HUDEP-2 (cell line): ENCODE results near the gene RIC3.

ENCODE experiments used
- DNase-seq, 76 experiments: peaks; one replicate each; lab custom pipeline; 2025; ENCODE audit not compliant: unreplicated experiment in 76 of 76; lab: John Stamatoyannopoulos, UW

The RIC3 gene

GRCh38 chr11:8070417-8071115 is 98.3 kb downstream of the RIC3 start:
- peak in 9 of 76 experiments; percentile 9 to 35 (median 23) for DNase-seq

GRCh38 chr11:8069771-8070170 is 99.1 kb downstream of the RIC3 start:
- DNase-seq, result no peak

GRCh38 chr11:8068605-8069221 is 100.1 kb downstream of the RIC3 start:
- DNase-seq, result peak in 58 of 76 experiments; percentile 12 to 75 (median 38)

- DNase-seq, result no peak
Observed at GRCh38 chr11:8067929-8068575, 100.8 kb downstream of the RIC3 start.

GRCh38 chr11:8067567-8067928 is 101.3 kb downstream of the RIC3 start:
- no peak for DNase-seq

GRCh38 chr11:8066911-8067455 is 101.8 kb downstream of the RIC3 start:
- DNase-seq, result no peak

- no peak for DNase-seq
Observed at GRCh38 chr11:8066036-8066910, 102.6 kb downstream of the RIC3 start.

GRCh38 chr11:8065031-8065430 is 103.8 kb downstream of the RIC3 start:
- DNase-seq, result no peak

GRCh38 chr11:8063324-8063723 is 105.5 kb downstream of the RIC3 start:
- DNase-seq, result no peak

GRCh38 chr11:8062781-8063257 is 106.0 kb downstream of the RIC3 start:
- no peak for DNase-seq

- no peak for DNase-seq
Observed at GRCh38 chr11:8061555-8062428, 107.0 kb downstream of the RIC3 start.

GRCh38 chr11:8060801-8061554 is 107.8 kb downstream of the RIC3 start:
- no peak for DNase-seq

- DNase-seq, result no peak
Observed at GRCh38 chr11:8060146-8060719, 108.6 kb downstream of the RIC3 start.

- DNase-seq, result no peak
Observed at GRCh38 chr11:8059571-8060011, 109.2 kb downstream of the RIC3 start.

GRCh38 chr11:8059030-8059429 is 109.8 kb downstream of the RIC3 start:
- DNase-seq, result no peak

GRCh38 chr11:8058216-8058615 is 110.6 kb downstream of the RIC3 start:
- DNase-seq, result no peak

- no peak for DNase-seq
Observed at GRCh38 chr11:8056810-8057463, 111.9 kb downstream of the RIC3 start.
